ENCODE results near the gene HSD17B11.
"Not testable (repeated sequence)": the region's sequence is repeated elsewhere in the genome, so short reads cannot be mapped to it uniquely, and the experiment has no call there.

The HSD17B11 gene

DNA sequence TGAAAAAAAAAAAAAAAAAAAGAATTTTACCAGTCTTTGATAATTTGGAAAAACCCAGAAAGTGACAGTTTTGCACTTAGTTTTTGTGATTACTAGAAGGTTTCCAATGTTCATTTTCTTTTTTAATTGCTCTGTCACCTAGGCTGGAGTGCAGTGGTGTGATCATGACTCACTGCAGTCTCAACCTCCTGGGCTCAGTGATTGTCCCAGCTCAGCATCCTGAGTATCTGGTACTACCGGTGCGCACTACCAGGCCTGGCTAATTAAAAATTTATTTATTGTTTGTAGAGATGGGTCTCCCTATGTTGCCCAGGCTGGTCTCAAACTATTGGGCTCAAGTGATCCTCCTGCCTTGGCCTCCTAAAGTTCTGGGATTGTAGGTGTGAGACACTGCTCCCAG lies 34.7 kb upstream of the HSD17B11 start:
- H3K27me3 ChIP-seq (ENCODE audit: insufficient read depth, poor library complexity, severe bottlenecking), result no peaks in the 10 kb centered on the region
- DNase-seq (ENCODE audit: low read depth in 1 of 2, low spot score in 1 of 2), result no peak

DNA sequence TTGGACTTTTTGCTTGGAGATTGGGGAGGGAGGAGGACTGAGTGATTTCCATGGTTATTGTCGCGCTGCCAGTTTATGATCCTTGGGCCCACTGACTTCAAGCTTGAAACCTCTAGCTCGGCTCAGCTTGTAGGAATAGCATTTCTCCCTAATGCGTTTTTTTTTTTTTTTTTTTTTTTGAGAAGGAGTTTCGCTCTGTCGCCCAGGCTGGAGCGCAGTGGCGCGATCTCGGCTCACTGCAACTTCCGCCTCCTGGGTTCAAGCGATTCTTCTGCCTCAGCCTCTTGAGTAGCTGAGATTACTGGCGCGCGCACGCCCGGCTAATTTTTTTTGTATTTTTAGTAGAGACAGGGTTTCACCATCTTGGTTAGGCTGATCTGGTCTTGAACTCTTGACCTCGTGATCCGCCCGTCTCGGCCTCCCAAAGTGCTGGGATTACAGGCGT lies 33.1 kb upstream of the HSD17B11 start:
- not testable (repeated sequence) for DNase-seq (ENCODE audit: low read depth in 1 of 2, low spot score in 1 of 2); H3K27me3 ChIP-seq (ENCODE audit: insufficient read depth, poor library complexity, severe bottlenecking); H3K27ac ChIP-seq (replicated peaks); H3K4me3 ChIP-seq (replicated peaks; ENCODE audit: insufficient read depth, low read length)

More for the DNA sequence above, 34.7 kb upstream of the HSD17B11 start:
- Histone ChIP-seq H3K27ac (replicated peaks) (no peak overlapping the region), H3K4me3 (replicated peaks; ENCODE audit: insufficient read depth, low read length) (no peak overlapping the region)
- no peak for TF ChIP-seq SPI1 (IDR thresholded peaks at IDR 0.05; ENCODE audit: borderline replicate concordance, low read depth)
- TF ChIP-seq, protein P1, sequence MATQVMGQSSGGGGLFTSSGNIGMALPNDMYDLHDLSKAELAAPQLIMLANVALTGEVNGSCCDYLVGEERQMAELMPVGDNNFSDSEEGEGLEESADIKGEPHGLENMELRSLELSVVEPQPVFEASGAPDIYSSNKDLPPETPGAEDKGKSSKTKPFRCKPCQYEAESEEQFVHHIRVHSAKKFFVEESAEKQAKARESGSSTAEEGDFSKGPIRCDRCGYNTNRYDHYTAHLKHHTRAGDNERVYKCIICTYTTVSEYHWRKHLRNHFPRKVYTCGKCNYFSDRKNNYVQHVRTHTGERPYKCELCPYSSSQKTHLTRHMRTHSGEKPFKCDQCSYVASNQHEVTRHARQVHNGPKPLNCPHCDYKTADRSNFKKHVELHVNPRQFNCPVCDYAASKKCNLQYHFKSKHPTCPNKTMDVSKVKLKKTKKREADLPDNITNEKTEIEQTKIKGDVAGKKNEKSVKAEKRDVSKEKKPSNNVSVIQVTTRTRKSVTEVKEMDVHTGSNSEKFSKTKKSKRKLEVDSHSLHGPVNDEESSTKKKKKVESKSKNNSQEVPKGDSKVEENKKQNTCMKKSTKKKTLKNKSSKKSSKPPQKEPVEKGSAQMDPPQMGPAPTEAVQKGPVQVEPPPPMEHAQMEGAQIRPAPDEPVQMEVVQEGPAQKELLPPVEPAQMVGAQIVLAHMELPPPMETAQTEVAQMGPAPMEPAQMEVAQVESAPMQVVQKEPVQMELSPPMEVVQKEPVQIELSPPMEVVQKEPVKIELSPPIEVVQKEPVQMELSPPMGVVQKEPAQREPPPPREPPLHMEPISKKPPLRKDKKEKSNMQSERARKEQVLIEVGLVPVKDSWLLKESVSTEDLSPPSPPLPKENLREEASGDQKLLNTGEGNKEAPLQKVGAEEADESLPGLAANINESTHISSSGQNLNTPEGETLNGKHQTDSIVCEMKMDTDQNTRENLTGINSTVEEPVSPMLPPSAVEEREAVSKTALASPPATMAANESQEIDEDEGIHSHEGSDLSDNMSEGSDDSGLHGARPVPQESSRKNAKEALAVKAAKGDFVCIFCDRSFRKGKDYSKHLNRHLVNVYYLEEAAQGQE (IDR thresholded peaks at IDR 0.05; ENCODE audit: insufficient replicate concordance, low read depth), result no peak
- TF ChIP-seq, protein P2, sequence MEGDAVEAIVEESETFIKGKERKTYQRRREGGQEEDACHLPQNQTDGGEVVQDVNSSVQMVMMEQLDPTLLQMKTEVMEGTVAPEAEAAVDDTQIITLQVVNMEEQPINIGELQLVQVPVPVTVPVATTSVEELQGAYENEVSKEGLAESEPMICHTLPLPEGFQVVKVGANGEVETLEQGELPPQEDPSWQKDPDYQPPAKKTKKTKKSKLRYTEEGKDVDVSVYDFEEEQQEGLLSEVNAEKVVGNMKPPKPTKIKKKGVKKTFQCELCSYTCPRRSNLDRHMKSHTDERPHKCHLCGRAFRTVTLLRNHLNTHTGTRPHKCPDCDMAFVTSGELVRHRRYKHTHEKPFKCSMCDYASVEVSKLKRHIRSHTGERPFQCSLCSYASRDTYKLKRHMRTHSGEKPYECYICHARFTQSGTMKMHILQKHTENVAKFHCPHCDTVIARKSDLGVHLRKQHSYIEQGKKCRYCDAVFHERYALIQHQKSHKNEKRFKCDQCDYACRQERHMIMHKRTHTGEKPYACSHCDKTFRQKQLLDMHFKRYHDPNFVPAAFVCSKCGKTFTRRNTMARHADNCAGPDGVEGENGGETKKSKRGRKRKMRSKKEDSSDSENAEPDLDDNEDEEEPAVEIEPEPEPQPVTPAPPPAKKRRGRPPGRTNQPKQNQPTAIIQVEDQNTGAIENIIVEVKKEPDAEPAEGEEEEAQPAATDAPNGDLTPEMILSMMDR (IDR thresholded peaks at IDR 0.05; ENCODE audit: insufficient read depth, low read length), result no peak
- no peak for TF ChIP-seq POLR2AphosphoS5 (IDR thresholded peaks at IDR 0.05; ENCODE audit: low read depth)
- TF ChIP-seq GABPA (IDR thresholded peaks at IDR 0.05; ENCODE audit: low read depth), result no peak

DNA sequence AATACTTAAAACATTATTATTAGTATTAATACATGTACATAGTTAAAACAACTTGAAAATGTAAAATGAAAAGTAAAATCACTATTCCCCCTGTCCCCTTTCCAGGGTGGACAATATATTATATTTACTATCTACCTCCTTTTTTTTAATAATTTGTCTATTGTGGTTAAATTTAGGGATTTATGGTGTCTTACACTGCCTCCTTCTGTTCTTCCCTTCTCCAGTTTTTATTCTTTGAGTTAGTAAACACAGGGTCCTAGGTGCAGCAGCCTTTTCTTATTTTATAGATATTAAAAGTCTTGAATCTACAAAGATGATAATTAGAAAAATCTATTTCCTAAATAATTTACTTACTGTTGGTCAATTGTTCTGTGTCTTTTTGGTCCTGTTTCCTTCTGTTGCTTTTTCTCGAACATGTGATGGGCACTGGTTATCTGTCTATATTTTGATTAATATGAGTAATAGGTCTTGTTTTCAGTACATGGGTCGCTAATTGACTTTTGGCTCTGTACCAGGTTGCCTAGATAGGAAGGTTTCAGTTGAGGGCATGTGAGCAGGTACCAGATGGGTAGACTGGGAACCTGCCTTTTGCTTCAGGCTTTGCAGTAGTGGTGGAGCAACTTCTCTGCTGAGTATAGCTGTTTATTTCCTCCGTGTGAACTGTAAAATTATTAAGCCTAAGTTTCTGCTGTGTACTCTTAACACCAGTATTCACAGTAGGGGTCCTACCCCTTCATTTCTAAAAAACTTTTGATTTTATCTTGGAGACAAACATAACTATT lies 32.5 kb upstream of the HSD17B11 start:
- Histone ChIP-seq H3K4me3 (replicated peaks; ENCODE audit: insufficient read depth, low read length) (peak overlapping the region; percentile 84), H3K27me3 (ENCODE audit: insufficient read depth, poor library complexity, severe bottlenecking) (no peaks in the 10 kb centered on the region), H3K27ac (replicated peaks) (peak overlapping the region; percentile 67)
- TF ChIP-seq, protein P2 (IDR thresholded peaks at IDR 0.05; ENCODE audit: insufficient read depth, low read length), result no peak
- TF ChIP-seq SPI1 (IDR thresholded peaks at IDR 0.05; ENCODE audit: borderline replicate concordance, low read depth) (no peak), GABPA (IDR thresholded peaks at IDR 0.05; ENCODE audit: low read depth) (no peak)
- peak in 1 of 2 experiments; percentile 7 for DNase-seq (ENCODE audit: low read depth in 1 of 2, low spot score in 1 of 2)

- H3K4me3 ChIP-seq (replicated peaks; ENCODE audit: insufficient read depth, low read length), result peak within 1 kb of the TSS; percentile 84
- TF ChIP-seq, protein P1 (IDR thresholded peaks at IDR 0.05; ENCODE audit: insufficient replicate concordance, low read depth), result no peak
- TF ChIP-seq POLR2AphosphoS5 (IDR thresholded peaks at IDR 0.05; ENCODE audit: low read depth) (peak; percentile 92), SPI1 (IDR thresholded peaks at IDR 0.05; ENCODE audit: borderline replicate concordance, low read depth) (peak; percentile 23; the same call in 1 of the 2 replicates)
- peak; percentile 93 to 94 for DNase-seq (ENCODE audit: low read depth in 1 of 2, low spot score in 1 of 2)
- H3K27ac ChIP-seq (replicated peaks), result peak within 1 kb of the TSS; percentile 67
- H3K27me3 ChIP-seq (ENCODE audit: insufficient read depth, poor library complexity, severe bottlenecking), result no peaks in the 10 kb centered on the region
Observed at GRCh38 chr4:87422104-87423052, 31.4 kb upstream of the HSD17B11 start, which contains the start of gene NUDT9. Gene NUDT9, plus strand, starts transcription at chr4:87422573. Its CDS starts 333 bp downstream, at chr4:87422906.
